Measurements from ENCODE around the gene OR51E1. TPM values are rescaled to one million over a fixed set of nuclear protein-coding genes. Genes with fewer than 3 reads are reported as not detected.

OR51E1 gene
- total and polyA plus RNA-seq, 2 donors (not counting 1 experiment from before 2014, with no cell fraction given) = not detected

DNA sequence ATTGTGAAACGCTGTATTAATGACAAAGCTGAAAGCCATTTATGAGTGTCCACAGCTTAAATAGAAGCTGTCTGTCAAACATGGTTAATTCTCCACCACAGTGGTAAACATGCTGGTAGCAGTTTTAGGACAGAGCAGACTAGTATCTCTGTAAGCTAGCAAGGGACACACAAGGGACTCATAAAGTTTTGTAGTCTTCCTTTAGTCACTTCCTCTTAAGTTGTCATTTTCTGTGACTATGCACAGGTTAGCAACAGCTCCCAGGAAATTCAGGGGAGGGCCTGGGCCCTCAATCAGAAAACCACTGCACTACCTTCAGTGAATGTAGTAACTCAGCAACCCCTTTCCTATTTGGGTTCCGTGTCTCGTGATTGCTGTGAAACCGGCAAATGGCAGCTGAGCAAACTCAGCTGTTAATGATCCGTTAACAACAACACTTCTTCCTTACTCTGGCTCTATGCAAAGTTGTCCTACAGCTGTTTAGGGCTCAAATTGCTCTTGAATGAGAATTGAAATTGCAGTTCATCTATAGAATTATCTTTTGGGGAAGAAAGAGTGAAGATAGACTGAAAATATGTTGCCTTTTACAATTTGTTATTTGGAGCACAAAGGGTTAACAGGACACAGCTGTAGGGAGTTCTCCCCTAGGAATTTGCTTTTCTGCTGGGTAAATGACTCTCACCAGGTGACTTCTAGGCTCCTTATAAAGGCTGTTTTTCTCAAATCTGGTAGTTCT lies 60.4 kb downstream of the OR51E1 start, which contains the start of gene MMP26:
Gene MMP26 (plus strand): TSS at position 731 of the 736 bp plus-strand sequence.
- Histone ChIP-seq H3K4me3 (ENCODE audit: control extremely low read depth in 1 of 5, extremely low read depth in 1 of 5, insufficient read depth in 1 of 5, low read depth in 2 of 5, low read length in 4 of 5) (no peak within 1 kb of the TSS), H3K4me1 (ENCODE audit: control insufficient read depth in 2 of 2, insufficient read depth in 2 of 2, low read length in 2 of 2) (no peaks in the 10 kb centered on the region), H2AFZ (ENCODE audit: insufficient read depth, low read depth, low read length, poor library complexity, severe bottlenecking) (no peak within 1 kb of the TSS), H3K4me2 (replicated peaks; ENCODE audit: low read depth, low read length, poor library complexity, severe bottlenecking) (no peak within 1 kb of the TSS), H3K36me3 (replicated peaks in 1 of 2; ENCODE audit: control extremely low read depth in 1 of 2, control insufficient read depth in 1 of 2, extremely low read depth in 1 of 2, insufficient read depth in 2 of 2, low read length in 1 of 2) (no peaks in the 10 kb centered on the region), H3K79me2 (ENCODE audit: control insufficient read depth, insufficient read depth, low read length) (no peaks in the 10 kb centered on the region), H3K27me3 (replicated peaks in 1 of 4; ENCODE audit: control extremely low read depth in 1 of 4, control insufficient read depth in 3 of 4, insufficient read depth in 4 of 4, low read length in 3 of 4) (no peaks in the 10 kb centered on the region), H3K9ac (ENCODE audit: low read length) (no peak within 1 kb of the TSS), H4K20me1 (ENCODE audit: control insufficient read depth, insufficient read depth, low read length, poor library complexity, severe bottlenecking) (no peaks in the 10 kb centered on the region), H3K27ac (ENCODE audit: low read length in 2 of 2) (no peak within 1 kb of the TSS), H3K9me3 (ENCODE audit: control extremely low read depth in 1 of 3, control insufficient read depth in 2 of 3, insufficient read depth in 1 of 3, low read length in 2 of 3) (no peaks in the 10 kb centered on the region)
- 71% methylated on average over 3 of the region's 5 CpGs for WGBS (ENCODE audit: insufficient coverage)
- intact Hi-C loops (cut with micrococcal nuclease) = no loop called here
- DNase-seq (no peak), ATAC-seq (ENCODE audit: low read depth) (no peak)
- ChIA-PET CTCF (no interaction called here), POLR2A (no interaction called here)
- Mint-ChIP-seq H3K27me3 (peaks cover 12% of the 10 kb centered on the region), H3K27ac (no peak within 1 kb of the TSS), H3K4me3 (no peak within 1 kb of the TSS), H3K9me3 (ENCODE audit: insufficient read depth) (no peaks in the 10 kb centered on the region), H3K4me1 (no peaks in the 10 kb centered on the region)
- TF ChIP-seq EZH2 (IDR thresholded peaks at IDR 0.05; ENCODE audit: borderline replicate concordance, insufficient read depth, low read depth, low read length, poor library complexity, severe bottlenecking) (no peak), CTCF (IDR thresholded peaks at IDR 0.05) (no peak)

- no peak for ATAC-seq (ENCODE audit: low read depth)
- no peak overlapping the region for H3K4me3 Mint-ChIP-seq
- Histone ChIP-seq H3K4me1 (ENCODE audit: control insufficient read depth in 2 of 2, insufficient read depth in 2 of 2, low read length in 2 of 2) (no peaks in the 10 kb centered on the region), H3K36me3 (replicated peaks in 1 of 2; ENCODE audit: control extremely low read depth in 1 of 2, control insufficient read depth in 1 of 2, extremely low read depth in 1 of 2, insufficient read depth in 2 of 2, low read length in 1 of 2) (no peaks in the 10 kb centered on the region), H2AFZ (ENCODE audit: insufficient read depth, low read depth, low read length, poor library complexity, severe bottlenecking) (no peak overlapping the region), H3K9ac (ENCODE audit: low read length) (no peak overlapping the region), H3K27me3 (replicated peaks in 1 of 4; ENCODE audit: control extremely low read depth in 1 of 4, control insufficient read depth in 3 of 4, insufficient read depth in 4 of 4, low read length in 3 of 4) (peaks cover 0 to 3% (median 0%) of the 10 kb centered on the region in 4 experiments), H4K20me1 (ENCODE audit: control insufficient read depth, insufficient read depth, low read length, poor library complexity, severe bottlenecking) (no peaks in the 10 kb centered on the region), H3K79me2 (ENCODE audit: control insufficient read depth, insufficient read depth, low read length) (no peaks in the 10 kb centered on the region), H3K9me3 (ENCODE audit: control extremely low read depth in 1 of 3, control insufficient read depth in 2 of 3, insufficient read depth in 1 of 3, low read length in 2 of 3) (no peaks in the 10 kb centered on the region), H3K27ac (ENCODE audit: low read length in 2 of 2) (no peak overlapping the region), H3K4me2 (replicated peaks; ENCODE audit: low read depth, low read length, poor library complexity, severe bottlenecking) (no peak overlapping the region), H3K4me3 (ENCODE audit: control extremely low read depth in 1 of 5, extremely low read depth in 1 of 5, insufficient read depth in 1 of 5, low read depth in 2 of 5, low read length in 4 of 5) (no peak overlapping the region)
- no peaks in the 10 kb centered on the region for H3K9me3 Mint-ChIP-seq (ENCODE audit: insufficient read depth)
- TF ChIP-seq CTCF (IDR thresholded peaks at IDR 0.05) (no peak), EZH2 (IDR thresholded peaks at IDR 0.05; ENCODE audit: borderline replicate concordance, insufficient read depth, low read depth, low read length, poor library complexity, severe bottlenecking) (no peak)
- intact Hi-C loops (cut with micrococcal nuclease) = no loop called here
- WGBS (ENCODE audit: insufficient coverage) = 100% methylated on average over 2 of the region's 8 CpGs
- H3K4me1 Mint-ChIP-seq = no peaks in the 10 kb centered on the region
- peaks cover 16% of the 10 kb centered on the region for H3K27me3 Mint-ChIP-seq
- DNase-seq = no peak
- POLR2A ChIA-PET = no interaction called here
- CTCF ChIA-PET = no interaction called here
- H3K27ac Mint-ChIP-seq = no peak overlapping the region
These were observed 61.1 kb downstream of the OR51E1 start for GRCh38 chr11:4704790-4705334.

Data from B cell (primary cell).